Measurements from ENCODE around the gene LEAP2.
A peak's percentile ranks its signal among the peaks of the same experiment; 100 is the strongest.

DNA sequence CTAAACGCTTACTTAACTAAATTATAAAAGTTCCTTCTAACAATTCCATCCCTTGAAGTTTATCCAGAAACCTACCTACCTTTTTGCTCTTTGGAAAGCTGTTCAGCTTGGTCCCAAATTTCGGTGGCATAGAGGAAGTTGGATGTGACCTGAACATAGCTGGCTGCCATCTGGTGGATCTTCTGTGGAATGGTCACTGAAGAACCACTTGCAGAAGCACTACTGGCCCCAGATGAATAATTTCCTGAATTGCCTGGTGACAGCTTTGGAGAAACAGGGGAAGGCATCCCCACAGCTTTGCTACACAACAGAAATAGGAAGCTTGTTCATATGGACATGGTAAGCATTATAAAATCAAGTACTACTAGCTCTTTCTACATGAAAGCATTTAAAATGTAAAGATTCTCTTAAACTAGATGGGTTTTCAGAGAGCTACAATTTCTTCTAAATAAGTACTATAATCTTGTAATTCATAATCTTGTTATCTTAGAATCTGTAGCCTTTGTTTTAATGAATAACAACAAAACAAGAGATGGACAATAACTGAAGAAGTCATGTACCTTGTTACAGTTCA is 9.9 kb downstream of the LEAP2 start:
- TF ChIP-seq, protein P1, sequence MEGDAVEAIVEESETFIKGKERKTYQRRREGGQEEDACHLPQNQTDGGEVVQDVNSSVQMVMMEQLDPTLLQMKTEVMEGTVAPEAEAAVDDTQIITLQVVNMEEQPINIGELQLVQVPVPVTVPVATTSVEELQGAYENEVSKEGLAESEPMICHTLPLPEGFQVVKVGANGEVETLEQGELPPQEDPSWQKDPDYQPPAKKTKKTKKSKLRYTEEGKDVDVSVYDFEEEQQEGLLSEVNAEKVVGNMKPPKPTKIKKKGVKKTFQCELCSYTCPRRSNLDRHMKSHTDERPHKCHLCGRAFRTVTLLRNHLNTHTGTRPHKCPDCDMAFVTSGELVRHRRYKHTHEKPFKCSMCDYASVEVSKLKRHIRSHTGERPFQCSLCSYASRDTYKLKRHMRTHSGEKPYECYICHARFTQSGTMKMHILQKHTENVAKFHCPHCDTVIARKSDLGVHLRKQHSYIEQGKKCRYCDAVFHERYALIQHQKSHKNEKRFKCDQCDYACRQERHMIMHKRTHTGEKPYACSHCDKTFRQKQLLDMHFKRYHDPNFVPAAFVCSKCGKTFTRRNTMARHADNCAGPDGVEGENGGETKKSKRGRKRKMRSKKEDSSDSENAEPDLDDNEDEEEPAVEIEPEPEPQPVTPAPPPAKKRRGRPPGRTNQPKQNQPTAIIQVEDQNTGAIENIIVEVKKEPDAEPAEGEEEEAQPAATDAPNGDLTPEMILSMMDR (IDR thresholded peaks at IDR 0.05; ENCODE audit: control extremely low read depth in 1 of 3, insufficient read depth in 1 of 3, low read depth in 1 of 3, low read length in 3 of 3) = peak; percentile 34 to 55 (median 53)
- no peak for TF ChIP-seq EP300 (IDR thresholded peaks at IDR 0.05; ENCODE audit: borderline replicate concordance in 1 of 2, low read depth in 2 of 2, low read length in 2 of 2)

All from H1 (cell line).